AG04450 (cell line): Measurements from ENCODE around the gene SRGAP3. TPM values are rescaled to one million over a fixed set of nuclear protein-coding genes. Genes with fewer than 3 reads are reported as not detected.

ENCODE experiments used
- CTCF ChIA-PET: fragments of 300-600, 350-600 bp; formaldehyde crosslinking; extraction: SDS; loops from one replicate; lab custom pipeline; 2022; ENCODE audit warnings: antibody characterized with exemption, inconsistent platforms; lab: Charles Lee
- POLR2A ChIA-PET: fragments of 350-600 bp; formaldehyde crosslinking; extraction: SDS; loops from one replicate; lab custom pipeline; 2021; ENCODE audit warnings: antibody characterized with exemption, inconsistent platforms; lab: Yijun Ruan, JAX
- DNase-seq: peaks from one replicate; pipeline ENCODE4 v3.0.0-alpha.2; 2011; ENCODE audit warnings: low read depth, low spot score
- H3K27ac ChIP-seq: one replicate; pipeline ENCODE4 v1.5.1; 2012; ENCODE audit warnings: low read depth, low read length, control low read depth
- H3K27me3 ChIP-seq: one replicate; pipeline ENCODE4 v1.6.0; 2012; ENCODE audit warnings: low read length; ENCODE audit not compliant: control insufficient read depth, insufficient read depth
- H3K4me3 ChIP-seq: 2 replicates; pipeline ENCODE4 v1.5.1; 2011; ENCODE audit warnings: mild to moderate bottlenecking, low read depth, low read length, control low read depth
- H3K9me3 ChIP-seq: 2 replicates; pipeline ENCODE4 v1.5.1; 2012; ENCODE audit warnings: low read length; ENCODE audit not compliant: control insufficient read depth, insufficient read depth
- CTCF ChIP-seq: IDR thresholded peaks from 2 replicates; pipeline ENCODE4 v1.5.1; 2011; ENCODE audit warnings: low read depth, low read length, control low read depth, inconsistent platforms
- polyA plus RNA-seq: library from polyadenylated mRNA; depleted of rRNA; stranded (reverse); fragments of >200 nt; gene quantifications from 2 replicates; pipeline ENCODE4 v1.2.3, GENCODE V29; 2011

The SRGAP3 gene
- polyA plus RNA-seq, 1 experiment: 0.61 TPM

GRCh38 chr3:9224490-9224889 is 25.0 kb downstream of the SRGAP3 start:
- no peaks in the 10 kb centered on the region for H3K9me3 ChIP-seq
- CTCF ChIA-PET: interaction anchor here (0.6 kb wide), 1 partner anchor 78 kb away, joined by 6 read pairs; no protein-coding TSS in a partner anchor
- no peak overlapping the region for H3K4me3 ChIP-seq
- TF ChIP-seq CTCF: no peak
- no peak for DNase-seq
- no peak overlapping the region for H3K27ac ChIP-seq
- no peaks in the 10 kb centered on the region for H3K27me3 ChIP-seq
- POLR2A ChIA-PET: no interaction called here

- Histone ChIP-seq H3K27ac (no peak overlapping the region), H3K4me3 (no peak overlapping the region), H3K9me3 (no peaks in the 10 kb centered on the region), H3K27me3 (no peaks in the 10 kb centered on the region)
- ChIA-PET CTCF (no interaction called here), POLR2A (no interaction called here)
- DNase-seq: no peak
- no peak for TF ChIP-seq CTCF
Measured at GRCh38 chr3:9223672-9224071, 25.8 kb downstream of the SRGAP3 start.

GRCh38 chr3:9222956-9223639 is 26.3 kb downstream of the SRGAP3 start:
- Histone ChIP-seq H3K9me3 (no peaks in the 10 kb centered on the region), H3K27ac (no peak overlapping the region), H3K4me3 (no peak overlapping the region), H3K27me3 (no peaks in the 10 kb centered on the region)
- no peak for DNase-seq
- ChIA-PET CTCF (no interaction called here), POLR2A (no interaction called here)
- TF ChIP-seq CTCF: no peak

GRCh38 chr3:9222049-9222448 is 27.4 kb downstream of the SRGAP3 start:
- CTCF ChIA-PET: no interaction called here
- H3K9me3 ChIP-seq: no peaks in the 10 kb centered on the region
- POLR2A ChIA-PET: no interaction called here
- DNase-seq: no peak
- H3K27me3 ChIP-seq: no peaks in the 10 kb centered on the region
- no peak for TF ChIP-seq CTCF
- no peak overlapping the region for H3K27ac ChIP-seq
- no peak overlapping the region for H3K4me3 ChIP-seq

- no peaks in the 10 kb centered on the region for H3K27me3 ChIP-seq
- no peaks in the 10 kb centered on the region for H3K9me3 ChIP-seq
- POLR2A ChIA-PET: no interaction called here
- CTCF ChIA-PET: no interaction called here
- DNase-seq: no peak
- no peak overlapping the region for H3K4me3 ChIP-seq
- no peak for TF ChIP-seq CTCF
- H3K27ac ChIP-seq: no peak overlapping the region
Measured at GRCh38 chr3:9218514-9218846, 31.0 kb downstream of the SRGAP3 start.
